NCI-H146 (cell line): ENCODE results near the gene SEPHS2.
"Not testable (repeated sequence)": the region's sequence is repeated elsewhere in the genome, so short reads cannot be mapped to it uniquely, and the experiment has no call there.

ENCODE experiments used
- DNase-seq: peaks from one replicate; lab custom pipeline; 2025; lab: John Stamatoyannopoulos, UW

SEPHS2 gene, protein sequence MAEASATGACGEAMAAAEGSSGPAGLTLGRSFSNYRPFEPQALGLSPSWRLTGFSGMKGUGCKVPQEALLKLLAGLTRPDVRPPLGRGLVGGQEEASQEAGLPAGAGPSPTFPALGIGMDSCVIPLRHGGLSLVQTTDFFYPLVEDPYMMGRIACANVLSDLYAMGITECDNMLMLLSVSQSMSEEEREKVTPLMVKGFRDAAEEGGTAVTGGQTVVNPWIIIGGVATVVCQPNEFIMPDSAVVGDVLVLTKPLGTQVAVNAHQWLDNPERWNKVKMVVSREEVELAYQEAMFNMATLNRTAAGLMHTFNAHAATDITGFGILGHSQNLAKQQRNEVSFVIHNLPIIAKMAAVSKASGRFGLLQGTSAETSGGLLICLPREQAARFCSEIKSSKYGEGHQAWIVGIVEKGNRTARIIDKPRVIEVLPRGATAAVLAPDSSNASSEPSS

DNA sequence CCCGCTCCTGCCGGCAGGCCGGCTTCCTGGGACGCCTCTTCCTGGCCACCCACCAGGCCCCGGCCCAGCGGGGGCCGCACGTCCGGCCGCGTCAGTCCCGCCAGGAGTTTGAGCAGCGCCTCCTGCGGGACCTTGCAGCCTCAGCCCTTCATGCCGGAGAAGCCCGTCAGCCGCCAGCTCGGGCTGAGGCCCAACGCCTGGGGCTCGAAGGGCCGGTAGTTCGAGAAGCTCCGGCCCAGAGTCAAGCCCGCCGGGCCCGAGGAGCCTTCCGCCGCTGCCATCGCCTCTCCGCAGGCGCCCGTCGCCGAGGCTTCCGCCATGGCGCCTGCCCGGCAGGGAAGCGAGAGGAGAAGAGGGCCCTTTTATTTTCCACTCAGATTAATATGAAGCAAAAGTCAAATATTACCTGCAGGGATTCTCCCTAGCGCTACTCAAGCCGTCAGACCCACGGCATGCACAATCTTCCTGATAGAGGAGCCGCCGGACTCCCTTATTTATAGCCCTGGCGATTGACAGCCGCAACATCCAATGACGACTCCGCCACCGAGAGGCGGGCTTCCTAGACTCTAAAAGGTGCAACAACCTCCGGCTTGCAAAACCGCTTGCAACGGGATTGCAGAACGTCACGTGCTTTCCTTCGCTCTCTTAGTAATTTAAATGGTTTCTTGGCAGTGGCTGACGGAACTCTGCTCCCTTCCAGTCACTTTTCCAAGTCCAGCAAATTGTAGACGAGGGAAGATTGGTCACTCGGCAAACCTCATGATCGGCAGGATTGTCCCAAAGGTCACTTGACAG is at the start of gene SEPHS2:
TSS of gene SEPHS2 (minus strand) at position 467 of the 795 bp plus-strand sequence. CDS start at position 320, 147 bp downstream.
- DNase-seq, result peak; percentile 98

DNA sequence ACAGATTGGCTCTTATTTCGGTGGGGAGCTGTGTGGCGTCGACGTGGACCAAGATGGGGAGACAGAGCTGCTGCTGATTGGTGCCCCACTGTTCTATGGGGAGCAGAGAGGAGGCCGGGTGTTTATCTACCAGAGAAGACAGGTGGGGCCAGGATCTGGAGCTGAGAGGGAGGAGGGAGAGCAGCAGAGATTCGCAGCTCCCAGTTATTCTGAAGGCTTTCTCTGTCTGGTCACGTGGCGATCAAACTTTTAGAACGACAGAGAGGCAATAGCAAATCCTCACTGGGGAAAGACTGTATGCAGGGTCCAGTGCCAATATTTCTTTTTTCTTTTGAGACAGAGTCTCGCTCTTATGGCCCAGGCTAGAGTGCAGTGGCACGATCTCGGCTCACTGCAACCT is 49.0 kb upstream of the SEPHS2 start:
- peak; percentile 37 for DNase-seq

DNA sequence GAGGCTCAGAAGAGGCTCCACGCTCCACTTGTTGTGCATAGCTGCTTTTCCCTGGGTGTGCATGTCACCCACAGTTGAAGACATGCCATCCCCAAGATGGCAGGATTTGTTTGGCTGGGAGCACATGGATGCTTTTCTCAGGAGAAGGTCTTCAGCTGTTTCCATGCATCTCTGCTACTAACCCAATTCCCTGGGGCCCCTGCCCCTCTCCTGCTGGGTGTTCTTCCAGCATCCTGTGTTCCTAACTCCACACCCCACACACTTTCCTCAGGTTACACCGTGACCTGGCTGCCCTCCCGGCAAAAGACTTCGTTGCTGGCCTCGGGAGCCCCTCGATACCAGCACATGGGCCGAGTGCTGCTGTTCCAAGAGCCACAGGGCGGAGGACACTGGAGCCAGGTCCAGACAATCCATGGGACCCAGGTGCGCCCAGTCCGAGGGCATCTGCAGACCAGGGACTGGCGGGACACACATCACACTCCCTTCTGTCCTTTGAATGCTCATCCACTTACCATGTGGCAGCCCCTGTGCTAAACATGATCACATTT is 48.3 kb upstream of the SEPHS2 start:
- no peak for DNase-seq

DNA sequence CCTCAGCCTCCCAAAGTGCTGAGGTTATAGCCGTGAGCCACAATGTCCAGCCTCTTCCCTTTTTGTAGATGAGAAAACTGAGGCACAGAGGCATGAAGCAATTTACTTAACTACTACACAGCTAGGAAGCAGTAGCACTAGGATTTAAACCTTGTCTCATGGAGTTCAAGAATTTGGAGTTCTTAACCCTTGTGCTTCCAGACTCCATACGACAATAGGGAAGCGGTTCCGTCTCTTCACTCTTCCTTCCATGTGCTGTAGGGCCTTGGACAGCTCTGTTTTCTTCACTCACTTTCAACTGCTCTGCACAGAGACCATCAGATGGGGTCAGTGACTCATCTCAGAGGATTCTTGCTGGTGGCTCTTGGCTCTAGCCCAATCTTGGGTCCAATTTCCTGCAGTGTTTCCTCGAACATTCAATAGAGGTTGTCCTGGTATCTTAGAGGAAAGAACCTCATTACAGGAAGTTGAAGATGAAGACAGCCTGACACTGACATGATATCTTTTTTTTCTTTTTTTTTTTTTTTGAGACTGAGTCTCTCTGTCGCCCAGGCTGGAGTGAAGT is 46.2 kb upstream of the SEPHS2 start:
- DNase-seq, result no peak

DNA sequence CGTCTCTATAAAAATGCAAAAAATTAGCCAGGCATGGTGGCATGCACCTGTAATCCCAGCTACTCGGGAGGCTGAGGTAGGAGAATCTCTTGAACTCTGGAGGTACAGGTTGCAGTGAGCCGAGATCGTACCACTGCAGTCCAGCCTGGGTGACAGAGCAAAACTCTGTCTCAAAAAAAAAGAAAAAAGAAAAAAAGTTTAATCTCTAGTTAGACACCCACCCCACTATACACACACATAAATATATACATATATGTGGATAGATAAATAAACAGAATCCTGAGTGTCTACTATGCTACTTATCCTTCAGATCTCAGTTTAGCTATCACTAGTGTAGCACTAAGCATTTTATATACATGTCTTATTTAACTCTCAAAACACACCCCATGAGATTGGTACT is 45.6 kb upstream of the SEPHS2 start:
- DNase-seq, result no peak

DNA sequence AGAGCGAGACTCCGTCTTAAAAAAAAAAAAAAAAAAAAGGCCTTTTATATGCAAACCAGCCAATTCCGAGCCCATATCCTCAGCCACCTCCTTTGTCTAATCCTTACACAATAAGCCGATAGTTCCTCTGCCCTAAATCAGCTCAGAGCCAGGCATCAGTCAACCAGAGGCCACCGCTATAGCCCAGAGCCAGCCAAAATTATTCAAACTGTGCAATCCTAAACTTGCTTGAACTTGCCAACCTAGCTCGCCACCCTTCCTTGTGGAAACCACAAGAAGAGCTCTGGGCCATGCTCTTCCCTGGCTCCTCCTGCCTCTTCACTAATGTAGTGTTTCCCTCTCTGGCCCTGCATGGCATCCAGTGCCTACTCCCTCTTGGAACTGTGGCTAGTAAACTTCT is 44.5 kb upstream of the SEPHS2 start:
- no peak for DNase-seq

DNA sequence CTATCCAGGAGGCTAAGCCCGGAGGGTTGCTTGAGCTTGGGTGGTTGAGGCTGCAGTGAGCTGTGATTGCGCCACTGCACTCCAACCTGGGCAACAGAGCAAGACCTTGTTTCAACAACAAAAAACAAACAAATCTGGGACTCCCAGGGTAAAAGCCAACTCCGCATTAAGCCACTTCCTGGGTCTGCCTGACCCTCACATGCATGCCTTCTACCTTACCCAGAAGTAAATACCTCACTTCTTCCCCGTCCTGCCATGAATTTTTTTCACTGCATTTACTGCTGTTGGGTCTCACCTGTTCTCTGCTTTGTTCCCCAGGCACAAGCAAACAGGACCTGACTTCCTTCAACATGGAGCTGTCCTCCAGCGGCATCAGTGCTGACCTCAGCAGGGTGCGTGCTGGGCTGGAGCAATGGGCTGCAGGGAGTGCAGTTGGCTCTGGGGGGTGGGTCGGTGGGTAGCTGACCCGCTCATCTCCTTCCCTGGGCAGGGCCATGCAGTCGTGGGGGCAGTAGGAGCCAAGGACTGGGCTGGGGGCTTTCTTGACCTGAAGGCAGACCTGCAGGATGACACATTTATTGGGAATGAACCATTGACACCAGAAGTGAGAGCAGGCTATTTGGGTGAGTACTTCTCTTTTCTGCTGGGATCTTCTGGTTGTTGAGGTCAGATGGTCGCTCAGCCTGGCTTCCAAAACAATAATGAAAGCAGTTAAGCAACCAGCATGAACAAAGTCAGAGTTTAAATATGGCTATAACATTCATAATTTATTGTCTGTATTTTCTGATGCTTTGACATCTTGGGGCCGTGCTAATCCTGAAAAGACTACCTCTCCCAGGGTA is 43.3 kb upstream of the SEPHS2 start:
- DNase-seq, result peak; percentile 63

DNA sequence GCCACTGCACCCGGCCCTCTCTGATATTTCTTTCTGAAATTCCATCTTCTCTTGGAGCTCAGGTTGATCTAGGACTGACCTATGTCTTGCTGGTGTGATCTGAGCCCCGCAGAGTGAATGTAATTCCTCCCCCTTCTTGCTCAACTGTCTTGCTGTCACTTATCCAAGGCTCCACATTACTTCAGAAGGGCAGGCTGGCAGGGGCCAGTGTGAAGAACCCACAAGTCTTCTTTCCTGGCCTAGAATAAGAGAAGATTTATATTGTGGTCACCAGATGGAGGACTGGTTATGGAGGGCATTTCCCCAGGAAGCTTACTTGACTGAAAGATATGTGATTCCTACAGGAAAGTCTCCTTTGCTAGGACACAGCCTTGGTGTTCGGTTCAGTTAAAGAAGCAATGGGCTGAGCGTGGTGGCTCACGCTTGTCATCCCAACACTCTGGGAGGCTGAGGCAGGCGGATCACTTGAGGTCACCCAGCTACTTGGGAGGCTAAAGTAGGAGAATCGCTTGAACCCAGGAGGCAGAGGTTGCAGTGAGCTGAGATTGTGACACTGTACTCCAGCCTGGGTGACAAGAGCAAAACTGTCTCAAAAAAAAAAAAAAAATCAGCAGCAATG is 40.3 kb upstream of the SEPHS2 start:
- no peak for DNase-seq

DNA sequence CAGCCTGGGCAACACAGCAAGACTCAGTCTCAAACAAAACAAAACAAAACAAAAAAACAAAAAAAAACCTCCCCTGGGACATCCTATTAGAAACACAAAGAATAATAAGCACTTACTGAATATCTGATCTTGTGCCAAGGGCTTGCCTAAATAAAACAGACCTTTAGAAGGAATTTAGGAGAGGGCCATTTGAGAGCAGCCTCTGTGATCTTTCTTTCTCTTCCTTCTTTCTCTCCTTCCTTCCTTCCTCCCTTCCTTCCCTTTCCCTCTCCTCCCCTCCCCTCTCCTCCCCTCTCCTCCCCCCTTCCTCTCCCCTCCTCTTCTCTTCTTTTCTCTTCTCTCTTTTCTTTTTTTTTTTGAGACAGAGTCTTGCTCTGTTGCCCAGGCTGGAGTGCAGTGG is 39.2 kb upstream of the SEPHS2 start:
- DNase-seq, result no peak

DNA sequence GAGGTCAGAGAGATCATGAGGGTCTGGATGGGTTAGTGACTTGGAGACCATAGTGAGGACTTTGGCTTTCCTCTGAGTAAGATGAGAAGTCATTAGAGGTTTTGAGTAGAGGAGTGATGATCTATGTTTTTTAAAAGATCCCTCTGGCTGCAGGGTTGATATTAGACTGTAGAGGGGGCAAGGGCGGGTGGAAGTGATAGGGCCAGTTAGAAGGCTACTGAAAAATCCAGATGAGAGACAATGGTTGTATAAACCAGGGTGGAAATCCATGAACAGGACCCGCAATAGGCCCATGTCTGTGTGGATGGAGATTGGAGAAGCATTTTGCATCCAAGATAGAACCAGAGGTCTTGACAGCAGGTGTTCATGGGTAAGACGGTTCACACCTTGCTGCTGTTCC is 36.7 kb upstream of the SEPHS2 start:
- DNase-seq, result no peak

DNA sequence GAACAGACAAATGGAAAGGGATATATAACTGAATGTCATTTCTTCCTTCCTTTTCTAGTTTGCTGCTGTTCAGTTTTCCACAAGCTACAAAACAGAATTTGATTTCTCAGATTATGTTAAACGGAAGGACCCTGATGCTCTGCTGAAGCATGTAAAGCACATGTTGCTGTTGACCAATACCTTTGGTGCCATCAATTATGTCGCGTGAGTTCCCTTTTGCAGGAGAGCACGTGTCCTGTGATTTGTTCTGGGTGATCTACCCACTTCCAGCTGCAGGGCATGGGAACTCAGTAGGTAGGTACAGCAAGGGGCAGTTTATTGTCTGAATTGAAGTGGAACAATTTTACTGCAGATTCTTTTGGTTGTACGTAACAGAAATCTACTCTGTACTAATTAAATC is 35.7 kb upstream of the SEPHS2 start:
- DNase-seq, result no peak

DNA sequence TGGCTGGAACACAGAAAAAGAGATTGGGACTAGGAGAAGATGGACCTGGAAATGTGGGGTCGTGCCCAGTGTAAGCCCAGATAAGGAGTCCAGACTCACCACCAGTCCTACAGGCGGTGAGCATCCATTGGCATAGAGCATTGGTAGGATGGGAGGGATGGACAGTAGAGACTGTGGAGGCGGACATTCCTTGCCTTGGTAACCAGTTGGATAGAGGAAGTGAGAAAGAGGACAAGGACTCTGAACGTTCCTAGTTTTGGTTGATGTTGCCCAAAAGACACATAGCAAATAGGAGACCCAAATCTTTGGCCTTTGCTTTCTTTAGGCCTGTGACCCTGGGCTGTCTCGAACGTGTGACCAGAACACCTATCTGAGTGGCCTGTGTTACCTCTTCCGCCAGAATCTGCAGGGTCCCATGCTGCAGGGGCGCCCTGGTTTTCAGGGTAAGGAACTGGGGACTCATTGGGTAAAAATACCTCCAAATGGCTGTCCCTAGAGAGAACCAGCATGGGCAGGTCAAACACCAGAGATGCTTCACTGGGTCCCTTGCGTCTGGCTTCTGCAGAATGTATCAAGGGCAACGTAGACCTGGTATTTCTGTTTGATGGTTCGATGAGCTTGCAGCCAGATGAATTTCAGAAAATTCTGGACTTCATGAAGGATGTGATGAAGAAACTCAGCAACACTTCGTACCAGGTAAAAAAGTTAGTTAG is 33.2 kb upstream of the SEPHS2 start:
- no peak for DNase-seq

DNA sequence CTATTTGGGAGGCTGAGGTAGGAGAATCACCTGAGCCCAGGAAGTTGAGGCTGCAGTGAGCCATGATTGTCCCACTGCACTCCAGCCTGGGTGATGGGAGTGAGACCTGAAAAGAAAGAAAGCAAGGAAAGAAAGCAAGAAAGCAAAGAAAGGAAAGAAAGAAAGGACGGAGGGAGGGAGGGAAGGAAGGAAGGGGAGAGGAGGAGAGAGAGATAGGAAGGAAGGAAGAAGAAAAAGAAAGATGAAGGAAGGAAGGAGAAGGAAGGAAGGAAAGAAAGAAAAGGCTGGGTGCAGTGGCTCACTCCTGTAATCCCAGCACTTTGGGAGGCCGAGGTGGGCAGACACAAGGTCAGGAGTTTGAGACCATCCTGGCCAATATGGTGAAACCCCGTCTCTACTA is 32.1 kb upstream of the SEPHS2 start:
- DNase-seq, result not testable (repeated sequence)

DNA sequence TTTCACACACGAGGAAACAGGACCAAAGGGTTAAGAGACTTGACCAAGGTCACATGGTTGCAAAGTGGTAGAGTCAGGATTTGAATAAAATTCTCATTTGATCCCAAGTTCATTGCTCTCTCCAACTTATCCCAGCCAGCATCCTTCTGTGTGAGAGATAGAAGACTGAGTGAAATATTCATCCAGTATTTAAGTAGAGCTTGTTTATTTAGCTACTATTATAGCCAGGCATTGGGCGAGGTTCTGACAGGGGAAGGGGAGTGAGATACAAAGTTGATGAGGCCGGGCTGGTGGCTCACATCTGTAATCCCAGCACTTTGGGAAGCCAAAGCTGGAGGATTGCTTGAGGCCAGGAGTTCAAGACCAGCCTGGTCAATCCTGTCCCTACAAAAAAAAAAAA is 31.3 kb upstream of the SEPHS2 start:
- DNase-seq, result no peak

DNA sequence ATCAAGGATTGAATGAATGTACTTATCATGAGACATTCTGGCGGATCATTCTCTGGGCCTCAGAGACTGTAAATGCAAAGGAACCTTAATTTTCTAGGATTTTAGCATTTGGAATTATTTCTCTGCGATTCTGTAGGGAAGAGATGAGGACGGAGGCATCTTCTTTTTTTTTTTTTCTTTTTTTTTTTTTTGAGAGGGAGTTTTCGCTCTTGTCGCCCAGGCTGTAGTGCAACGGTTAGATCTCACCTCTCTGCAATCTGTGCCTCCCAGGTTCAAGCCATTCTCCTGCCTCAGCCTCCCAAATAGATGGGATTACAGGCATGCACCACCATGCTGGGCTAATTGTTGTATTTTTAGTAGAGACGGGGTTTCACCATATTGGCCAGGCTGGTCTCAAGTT is 29.0 kb upstream of the SEPHS2 start:
- DNase-seq, result no peak

DNA sequence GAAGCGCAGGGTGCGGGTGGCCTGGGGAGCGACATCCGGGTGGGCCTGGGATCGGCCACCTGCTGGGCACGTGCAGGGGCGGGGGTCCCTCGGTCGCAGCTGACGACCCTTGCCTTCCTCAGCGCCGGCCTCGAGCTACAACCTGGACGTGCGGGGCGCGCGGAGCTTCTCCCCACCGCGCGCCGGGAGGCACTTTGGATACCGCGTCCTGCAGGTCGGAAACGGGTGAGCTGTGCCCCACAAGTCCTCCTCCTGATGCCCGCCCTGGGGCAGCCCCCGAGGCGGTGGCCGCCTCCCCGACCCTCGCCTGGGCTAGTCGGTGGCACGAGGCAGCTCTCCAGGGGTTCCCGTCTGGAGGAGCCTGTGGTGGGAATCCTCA is 28.4 kb upstream of the SEPHS2 start:
- DNase-seq, result no peak

DNA sequence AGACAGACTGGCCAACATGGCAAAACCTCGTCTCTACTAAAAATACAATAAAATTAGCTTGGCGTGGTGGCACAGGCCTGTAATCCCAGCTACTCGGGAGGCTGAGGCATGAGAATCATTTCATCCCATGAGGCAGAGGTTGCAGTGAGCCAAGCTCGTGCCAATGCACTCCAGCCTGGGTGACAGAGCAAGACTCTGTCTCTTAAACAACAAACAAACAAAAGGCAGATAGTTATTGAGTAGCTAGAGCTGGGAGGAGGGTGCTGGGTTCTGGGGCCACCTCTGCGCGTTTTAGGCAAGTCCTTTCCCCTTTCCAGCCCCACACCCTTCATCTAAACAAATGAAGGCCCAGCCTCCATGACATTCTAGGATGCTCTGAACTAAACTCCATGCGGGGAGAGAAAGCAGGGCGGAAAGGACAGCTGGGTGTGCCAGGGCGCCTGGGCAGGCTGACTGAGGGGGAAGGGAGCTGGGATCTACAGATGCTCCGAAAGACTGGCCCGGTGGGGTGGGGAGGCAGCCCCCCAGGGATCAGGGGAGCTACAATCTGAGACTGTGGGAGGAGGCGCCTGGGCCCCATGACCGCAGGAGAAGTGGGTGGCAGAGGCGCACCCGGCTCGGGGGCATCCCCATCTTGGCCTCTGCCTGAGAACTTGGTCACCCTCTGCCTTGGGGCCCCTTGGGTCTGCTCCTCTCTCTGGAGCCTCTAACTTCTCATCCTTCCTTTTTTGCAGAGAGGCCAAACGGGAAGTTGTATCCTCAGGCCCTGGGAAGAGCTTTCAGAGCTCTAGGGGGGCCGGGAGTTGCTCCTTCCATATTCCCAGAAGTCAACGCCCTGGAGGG is 27.8 kb upstream of the SEPHS2 start:
- DNase-seq, result no peak

DNA sequence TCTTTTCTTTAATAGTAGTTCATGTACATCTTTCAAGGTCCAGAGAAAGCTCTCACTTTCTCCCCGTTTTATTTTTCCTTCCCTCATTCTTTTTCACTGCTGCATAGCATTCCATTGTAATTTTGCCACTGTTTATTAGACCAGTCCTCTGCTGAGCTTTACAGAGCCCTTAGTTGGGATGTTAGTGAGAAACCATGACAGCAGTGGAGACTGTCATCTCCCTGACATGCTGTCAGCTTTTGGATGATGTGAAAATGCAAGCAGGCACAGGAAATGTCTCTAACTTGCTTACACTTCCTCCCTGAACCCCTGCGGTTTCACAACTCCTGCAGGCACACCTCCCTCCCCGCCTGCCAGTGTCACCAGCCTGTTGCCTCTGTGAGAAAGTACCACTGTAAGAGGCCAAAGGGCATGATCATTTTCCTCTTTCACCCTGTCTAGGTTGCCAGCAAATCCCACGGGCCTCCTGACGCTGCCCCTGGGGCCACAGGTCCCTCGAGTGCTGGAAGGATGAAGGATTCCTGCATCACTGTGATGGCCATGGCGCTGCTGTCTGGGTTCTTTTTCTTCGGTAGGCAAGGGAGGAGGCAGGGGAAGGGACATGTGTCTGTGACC is 26.8 kb upstream of the SEPHS2 start, which contains the start of gene ITGAL:
TSS of gene ITGAL (plus strand) at position 415 of the 615 bp plus-strand sequence. CDS start at position 511, 96 bp downstream.
- DNase-seq, result no peak

DNA sequence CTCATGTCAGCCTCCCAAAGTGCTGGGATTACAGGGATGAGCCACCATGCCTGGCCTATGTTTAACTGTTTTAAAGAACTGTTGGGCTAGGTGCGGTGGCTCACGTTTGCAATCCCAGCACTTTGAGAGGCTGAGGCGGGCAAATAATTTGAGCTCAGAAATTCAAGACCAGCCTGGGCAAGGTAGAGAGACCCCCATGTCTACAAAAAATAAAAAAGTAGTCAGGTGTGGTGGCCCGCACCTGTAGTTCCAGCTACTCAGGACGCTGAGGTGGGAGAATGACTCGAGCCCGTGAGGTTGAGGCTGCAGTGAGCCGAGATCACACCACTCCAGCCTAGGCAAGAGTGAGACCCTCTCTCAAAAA is 24.9 kb upstream of the SEPHS2 start:
- no peak for DNase-seq
